Germinal center (tissue), 1 donor: ENCODE data around the gene GPHN.
"Not testable (repeated sequence)": the region's sequence is repeated elsewhere in the genome, so short reads cannot be mapped to it uniquely, and the experiment has no call there.

Source experiments
- DNase-seq: peaks from one replicate; pipeline ENCODE4 v3.0.0; 2012; ENCODE audit warnings: mixed read lengths, low spot score

GPHN gene

DNA sequence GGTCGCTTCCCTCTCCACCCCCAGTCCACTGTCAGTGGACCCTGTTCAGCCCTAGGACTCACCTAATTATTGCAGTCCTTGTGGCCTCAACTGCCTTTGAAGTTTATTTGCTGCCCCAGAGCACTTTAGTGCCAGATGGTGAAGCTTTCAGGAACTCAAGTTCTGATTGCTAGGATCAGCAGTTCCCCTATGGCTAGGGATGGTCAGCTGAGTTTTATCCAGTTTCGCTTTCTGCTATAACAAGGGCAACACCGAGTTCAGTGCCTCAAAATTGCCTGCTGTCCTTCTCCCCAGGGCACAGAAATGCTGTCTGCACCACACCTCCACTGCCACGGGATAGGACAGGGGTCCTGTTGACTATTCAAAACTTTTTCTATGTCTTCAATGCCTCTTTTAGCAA is 295.0 kb downstream of the GPHN start:
- no peak for DNase-seq

DNA sequence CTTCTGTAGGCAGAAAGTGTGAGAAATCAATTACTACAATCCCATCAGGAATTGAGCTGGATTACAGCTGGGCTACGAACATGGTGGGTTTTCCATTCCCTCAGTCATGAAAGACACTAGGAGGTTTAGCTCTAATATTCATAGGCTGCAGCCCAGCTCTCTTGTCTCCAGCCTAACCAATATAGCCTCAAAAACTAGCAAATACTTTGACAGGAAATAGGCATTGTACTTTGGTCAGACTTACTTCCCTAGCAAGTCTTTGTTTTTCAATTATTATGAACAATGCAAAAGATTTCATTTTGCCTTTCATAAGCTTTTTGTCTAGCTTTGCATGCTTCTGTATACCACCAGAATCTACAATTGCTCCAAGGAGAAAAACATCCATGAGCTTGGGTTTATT is 296.2 kb downstream of the GPHN start:
- DNase-seq, result no peak

DNA sequence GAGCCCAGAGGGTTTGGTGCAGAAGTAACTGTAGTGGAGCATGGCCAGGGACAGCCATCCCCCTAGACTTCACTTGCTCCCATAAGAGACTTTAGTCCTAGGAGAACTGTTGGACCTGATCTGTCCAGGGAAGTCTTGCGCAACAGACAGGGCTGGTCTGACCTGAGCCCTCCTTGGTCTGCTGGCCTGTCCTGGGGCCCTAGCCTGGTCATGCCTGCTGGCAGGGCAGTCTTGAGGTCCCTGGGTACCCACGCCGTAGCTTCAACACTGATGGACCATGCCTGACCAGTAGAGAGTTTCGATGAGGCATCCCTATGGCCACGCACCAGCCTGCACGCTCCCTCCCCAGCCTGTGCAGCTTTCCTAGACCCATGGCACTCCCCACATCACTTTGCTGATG is 305.7 kb downstream of the GPHN start:
- DNase-seq, result no peak

DNA sequence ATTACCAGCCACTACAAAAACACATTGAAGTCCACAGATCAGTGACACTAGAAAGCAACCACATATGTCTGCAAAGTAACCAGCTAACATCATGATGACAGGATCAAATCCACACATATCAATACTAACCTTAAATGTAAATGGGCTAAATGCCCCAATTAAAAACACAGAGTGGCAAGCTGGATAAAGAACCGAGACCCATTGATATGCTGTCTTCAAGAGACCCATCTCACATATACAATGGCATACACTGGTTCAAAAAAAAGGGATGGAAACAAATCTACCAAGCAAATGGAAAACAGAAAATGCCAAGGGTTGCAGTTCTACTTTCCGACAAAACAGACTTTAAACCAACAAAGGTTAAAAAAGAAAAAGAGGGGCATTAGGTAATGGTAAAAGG is 307.7 kb downstream of the GPHN start:
- DNase-seq, result no peak

DNA sequence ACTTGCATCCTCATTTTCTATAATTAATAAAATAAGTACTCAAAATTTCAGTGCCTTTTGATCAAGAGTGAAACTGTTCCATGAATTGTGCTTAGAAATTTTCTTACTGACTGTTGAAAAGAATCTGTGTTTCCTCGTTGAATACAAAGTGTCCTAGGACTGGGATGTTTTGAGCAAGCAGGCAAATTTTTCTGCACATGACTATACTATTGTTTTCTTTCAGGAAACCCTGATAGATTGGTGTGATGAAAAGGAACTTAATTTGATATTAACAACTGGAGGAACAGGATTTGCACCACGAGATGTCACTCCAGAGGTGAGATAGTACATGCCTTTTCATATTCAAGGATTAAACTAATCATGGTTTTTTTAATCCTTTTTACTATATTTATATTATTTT is 316.3 kb downstream of the GPHN start:
- no peak for DNase-seq

DNA sequence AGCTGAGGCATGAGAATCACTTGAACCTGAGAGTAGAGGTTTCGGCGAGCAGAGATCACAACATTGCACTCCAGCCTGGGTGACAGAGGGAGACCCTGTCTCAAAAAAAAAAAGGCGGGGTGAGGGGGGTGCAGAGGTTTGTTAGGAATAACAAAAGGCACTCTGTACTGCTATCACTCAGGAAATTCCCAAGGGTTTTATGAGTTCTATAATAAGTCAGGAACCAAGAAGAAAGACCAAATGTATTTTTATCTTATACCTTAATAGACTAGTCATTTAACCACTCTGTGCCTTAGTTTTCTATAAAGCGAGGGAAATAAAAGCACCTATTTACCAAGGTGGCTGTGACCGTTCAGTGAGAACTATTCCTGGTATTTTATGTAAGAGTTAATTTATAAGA is 319.2 kb downstream of the GPHN start:
- no peak for DNase-seq

DNA sequence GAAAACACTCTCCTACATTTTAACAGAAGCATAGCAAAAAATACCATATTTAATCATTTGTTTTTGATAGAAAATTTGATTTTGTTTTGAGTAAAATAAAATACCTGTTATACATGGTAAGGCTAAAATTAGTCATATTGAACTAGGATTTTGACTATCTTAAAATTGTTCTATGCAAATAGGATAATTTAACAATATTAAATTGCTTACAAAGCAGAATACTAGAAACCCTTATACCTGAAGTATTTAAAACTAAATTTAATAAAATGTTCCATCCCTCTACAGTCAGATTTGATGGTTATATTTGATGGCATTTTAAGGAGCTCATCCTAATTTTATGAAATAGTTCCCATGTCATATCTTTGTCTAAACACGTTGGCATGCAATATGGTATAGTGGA is 323.2 kb downstream of the GPHN start:
- no peak for DNase-seq

DNA sequence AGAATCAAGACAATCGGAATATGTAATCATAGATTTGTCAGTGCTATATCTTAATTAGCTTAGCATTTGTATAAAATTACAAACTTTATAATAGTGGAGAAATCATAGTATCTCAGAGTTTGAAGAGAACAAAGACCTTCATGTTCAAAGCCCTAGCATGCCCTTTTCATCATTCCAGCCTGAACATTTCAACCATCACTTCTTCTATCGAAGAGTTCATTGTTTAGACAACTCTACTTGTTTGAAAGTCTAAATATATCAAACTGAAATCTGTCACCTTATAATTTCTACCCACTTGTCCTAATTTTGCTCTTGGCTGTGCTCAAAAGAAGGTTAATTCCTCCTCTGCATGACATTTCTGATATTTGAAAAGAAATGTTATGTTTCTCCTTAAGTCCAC is 325.9 kb downstream of the GPHN start:
- no peak for DNase-seq

DNA sequence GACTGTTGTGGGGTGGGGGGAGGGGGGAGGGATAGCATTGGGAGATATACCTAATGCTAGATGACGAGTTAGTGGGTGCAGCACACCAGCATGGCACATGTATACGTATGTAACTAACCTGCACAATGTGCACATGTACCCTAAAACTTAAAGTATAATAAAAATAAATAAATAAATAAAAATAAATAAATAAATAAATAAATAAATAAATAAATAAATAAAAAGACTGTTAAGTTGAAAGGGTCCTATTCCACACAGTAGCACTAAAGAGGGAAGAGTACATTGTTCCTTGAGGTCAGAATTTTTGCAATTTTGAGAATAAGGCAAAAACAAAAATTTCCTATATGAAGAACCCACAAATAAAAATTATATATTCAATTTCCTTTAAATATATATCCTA is 329.5 kb downstream of the GPHN start:
- not testable (repeated sequence) for DNase-seq

DNA sequence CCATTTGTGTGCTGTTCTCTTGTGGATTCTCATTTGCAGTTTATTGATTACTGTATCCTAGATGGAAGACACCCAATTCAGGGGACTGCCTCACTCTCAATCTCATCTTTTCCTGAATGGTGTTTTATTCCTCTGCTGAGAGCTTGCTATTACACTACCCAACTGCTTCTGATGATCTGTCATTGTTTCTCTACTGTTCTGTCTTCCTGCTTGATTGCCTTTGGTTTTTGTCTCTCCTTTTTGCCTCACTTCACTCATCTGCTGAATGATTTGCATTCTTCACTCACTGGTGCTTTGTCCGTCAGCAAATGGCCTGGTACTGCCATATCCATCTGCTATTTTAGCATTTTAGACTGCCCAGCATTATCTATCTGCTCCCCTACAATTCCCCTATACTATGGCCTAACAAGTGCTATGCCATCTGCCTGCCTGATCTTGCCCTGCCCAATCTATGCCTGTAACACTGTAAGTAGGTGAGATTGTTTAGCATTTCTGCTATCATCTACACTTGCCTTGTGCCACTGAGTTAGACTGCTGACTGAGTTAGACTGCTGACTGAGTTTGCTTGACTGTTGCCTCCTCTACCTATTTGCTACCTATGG is 335.1 kb downstream of the GPHN start:
- no peak for DNase-seq

DNA sequence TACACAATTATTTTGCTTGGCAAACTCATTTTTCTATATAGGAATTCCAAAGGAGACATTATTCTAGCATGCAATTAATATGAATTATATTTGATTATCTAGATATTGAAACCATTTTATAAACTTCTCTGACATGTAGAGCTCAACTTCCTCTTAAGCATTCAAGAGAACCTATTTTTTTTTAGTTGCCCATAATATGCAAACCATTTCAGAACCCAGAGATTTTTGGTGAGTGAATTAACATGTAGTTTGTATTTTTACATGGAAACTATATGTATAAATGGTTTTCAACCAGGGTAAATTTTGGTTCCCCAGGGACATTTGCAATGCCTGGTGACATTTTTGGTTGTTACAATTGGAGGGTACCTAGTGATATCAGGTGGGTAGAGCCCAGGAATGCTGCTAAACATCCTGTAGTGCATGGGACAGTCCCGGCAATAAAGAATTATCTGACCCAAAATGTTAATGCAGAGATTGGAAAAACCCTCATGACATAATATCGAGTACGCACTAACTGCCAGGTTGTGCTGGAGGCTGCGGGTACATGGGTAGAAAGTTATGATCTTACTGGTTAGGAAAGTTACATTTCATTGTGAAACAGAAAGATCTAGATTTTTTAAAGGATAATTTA is 342.4 kb downstream of the GPHN start:
- no peak for DNase-seq

DNA sequence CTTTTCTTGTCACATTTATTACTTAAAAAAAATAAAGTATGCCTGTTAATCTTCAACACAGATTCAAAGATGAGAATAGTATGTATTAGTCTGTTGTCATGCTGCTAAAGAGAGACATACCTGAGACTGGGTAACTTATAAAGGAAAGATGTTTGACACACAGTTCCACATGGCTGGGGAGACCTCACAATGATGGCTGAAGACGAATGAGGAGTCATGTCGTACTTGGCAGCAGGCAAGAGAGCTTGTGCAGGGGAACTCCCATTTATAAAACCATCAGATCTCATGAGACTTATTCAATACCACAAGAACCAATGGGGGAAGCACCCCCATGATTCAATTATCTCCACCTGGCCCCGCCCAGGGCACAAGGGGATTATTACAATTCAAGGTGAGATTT is 345.4 kb downstream of the GPHN start:
- no peak for DNase-seq

DNA sequence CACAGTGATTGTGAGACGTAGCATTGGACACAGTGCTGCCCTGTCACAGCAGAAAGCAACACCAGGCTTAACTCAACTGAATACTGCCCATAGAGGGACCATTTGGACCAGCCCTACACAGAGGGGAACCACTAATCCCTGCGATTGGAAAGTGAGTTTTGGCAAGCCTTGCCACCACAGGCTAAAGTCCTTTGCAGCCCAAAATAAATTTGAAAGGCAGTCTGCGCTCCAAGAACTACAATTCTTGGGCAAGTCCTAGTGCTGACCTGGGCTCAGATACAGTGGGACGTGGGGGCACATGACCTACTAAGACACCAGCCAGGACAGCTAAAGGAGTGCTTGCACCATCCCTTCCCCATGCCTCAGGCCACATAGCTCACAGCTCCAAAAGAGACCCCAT is 349.9 kb downstream of the GPHN start:
- DNase-seq, result no peak

DNA sequence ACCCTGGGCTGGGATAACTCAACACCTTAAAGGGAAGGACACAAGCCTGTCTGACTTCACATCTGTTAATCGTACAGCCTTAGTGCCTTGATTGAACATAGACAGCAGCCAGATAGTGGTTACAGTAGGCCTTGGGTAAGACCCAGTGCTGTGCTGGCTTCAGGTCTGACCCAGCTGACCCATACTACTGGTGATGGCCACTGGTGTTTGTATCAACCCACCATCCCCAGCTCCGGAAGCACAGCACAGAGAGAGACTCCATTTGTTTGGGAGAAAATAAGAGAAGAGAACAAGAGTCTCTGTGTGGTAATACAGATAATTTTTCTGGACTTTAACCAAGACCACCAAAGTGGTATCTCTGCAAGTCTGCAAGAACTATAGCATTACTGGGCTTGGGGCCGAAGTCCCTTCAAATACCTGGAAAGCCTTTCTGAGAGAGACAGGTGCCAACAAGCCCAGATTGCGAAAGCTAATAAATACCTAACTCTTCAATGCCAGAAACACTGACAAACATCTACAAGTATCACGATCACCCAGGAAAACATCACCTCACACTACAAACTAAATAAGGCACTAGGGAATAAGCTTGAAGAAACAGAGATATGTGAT is 351.2 kb downstream of the GPHN start:
- no peak for DNase-seq

DNA sequence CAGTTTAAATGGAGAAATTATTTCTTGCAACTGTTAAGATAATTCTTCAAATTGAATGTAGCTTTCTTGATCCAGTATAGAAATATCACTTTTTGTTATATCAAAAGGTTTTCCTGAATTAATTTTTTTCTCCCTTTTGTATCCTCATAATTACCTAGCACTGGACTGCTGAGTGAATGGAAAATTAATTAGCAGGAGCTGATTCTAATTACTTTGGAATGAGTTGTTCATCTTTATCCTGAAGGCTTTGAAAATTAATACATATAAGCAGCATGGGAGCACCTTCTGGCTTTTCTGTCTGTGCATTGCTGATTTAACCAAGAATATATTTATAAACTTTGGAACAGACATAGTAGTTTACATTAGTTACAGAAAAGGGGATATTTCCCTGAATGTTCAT is 373.6 kb downstream of the GPHN start:
- no peak for DNase-seq

DNA sequence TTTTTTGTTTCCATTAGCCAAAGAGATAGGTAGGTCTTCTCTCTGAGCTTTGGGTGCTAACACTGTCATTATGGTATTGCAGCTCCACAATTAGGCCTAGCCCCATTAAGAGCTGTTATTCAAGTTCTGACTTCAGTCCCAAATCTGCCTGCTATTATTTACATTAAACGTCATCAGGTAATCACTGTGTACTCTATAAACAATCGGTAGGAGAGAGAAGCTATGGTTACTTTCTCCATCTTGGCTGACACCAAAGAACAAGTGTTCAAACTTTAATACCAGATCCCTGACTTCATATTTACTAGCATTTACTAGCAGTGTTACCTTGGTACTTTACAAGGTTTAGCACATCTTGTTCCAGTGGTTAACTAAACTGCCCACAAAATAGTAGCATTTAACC is 376.2 kb downstream of the GPHN start:
- no peak for DNase-seq

DNA sequence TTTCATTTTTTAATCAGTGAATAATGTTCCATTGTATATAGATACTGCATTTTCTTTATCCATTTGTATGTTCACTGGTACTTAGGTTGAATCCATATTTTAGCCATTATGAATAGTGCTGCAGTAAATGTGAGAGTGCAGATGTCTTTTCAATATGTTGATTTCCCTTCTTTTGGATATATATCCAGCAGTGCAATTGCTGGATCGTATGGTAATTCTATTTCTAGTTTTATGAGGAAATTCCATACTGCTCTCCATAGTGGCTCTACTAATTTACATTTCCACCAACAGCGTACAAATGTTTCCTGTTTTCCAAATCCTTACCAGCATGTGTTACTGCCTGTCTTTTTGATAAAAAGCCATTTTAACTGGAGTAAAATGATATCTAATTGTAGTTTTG is 392.8 kb downstream of the GPHN start:
- DNase-seq, result no peak

DNA sequence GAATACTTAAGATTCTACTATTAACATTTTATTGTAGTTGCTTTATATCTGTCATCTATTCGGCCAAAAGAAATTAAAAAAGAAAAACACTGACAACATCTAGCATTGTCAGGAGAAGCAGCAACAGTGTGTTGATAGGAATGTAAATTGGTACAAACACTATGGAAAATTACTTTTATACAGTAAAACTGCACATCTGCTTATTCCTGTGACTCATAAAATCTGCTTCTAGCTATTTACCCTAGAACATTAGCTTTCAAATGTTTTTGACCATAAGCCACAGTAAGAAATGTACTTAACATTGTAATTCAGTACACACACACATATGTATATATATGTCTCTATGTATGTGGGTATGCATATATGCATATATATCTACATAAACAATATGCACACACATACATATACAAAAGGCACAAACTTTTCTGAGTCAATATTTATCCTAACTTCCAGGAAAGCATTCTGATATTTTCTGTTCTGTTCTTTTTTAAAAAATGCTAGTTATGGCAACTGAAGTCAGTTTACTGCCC is 402.4 kb downstream of the GPHN start:
- no peak for DNase-seq

DNA sequence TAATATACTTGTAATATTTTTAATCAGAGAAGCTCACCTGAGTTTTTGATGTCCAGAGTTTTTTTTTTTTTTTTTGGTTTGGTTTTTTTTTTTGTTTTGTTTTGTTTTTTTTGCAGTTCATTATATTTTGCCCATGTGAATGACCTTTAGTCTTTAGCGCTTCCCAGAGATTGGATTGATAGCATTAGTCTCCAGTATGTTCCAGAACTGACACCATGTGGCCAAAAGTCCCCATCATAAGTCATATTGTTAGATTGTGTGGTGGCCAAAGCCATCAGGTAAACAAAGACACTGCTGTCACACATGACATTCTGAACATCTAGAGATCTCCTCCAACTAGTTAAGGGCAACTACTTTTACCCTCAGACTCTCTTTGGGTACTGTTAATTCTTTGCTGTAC is 408.5 kb downstream of the GPHN start:
- no peak for DNase-seq

DNA sequence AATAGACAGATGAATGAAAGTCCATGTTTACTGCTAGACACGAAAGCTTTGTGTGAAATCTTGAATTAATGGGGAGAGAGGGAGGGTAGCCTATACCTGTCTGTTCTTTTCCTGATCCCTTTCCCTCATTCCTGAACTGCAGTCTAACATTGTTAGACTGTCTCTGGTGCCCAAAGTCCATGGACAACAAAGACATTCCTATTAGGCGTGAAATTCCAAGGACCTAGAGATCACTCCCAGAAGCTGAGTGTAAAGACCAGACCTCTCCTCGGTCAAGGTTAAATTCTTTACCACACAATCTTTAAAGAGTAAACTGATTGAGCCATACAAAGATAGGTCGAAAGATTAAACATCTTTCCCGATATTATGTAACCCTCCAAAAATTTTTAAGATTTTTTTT is 410.6 kb downstream of the GPHN start:
- no peak for DNase-seq

DNA sequence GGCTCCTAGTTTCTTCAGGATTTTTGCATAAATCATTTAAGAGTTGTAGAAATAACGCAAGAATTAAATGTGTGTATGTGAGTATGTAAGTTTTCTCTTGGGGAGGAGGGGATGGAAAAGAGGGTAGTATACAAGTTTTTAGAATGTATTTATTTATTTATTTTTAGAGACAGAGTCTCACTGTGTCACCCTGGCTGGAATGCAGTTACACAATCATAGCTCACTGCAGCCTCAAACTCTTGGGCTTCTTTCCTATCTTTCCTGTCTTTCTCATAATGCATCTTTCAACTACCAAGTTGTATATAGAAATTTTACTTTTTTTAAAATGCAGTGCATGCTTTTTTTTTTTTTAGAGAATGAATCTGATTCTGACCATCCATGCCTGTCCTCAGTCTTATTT is 412.2 kb downstream of the GPHN start:
- DNase-seq, result no peak

DNA sequence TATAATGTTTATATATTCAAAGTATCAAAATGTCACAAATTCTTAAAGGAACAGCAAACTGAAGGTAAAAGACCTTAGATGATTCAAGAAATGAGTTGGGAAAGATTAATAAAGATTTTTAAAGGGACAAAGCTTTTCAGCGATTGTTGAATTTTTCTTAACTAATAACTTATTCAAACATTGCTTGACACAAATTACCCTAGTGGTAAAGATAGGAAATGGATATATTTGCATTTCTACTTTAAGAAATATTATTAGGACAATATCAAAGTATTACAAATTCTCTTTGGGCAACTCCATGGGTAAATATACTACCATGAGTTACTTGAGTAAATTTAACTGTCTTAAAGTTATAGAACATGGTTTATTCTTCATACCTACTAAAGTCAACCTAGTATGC is 415.3 kb downstream of the GPHN start:
- DNase-seq, result no peak

DNA sequence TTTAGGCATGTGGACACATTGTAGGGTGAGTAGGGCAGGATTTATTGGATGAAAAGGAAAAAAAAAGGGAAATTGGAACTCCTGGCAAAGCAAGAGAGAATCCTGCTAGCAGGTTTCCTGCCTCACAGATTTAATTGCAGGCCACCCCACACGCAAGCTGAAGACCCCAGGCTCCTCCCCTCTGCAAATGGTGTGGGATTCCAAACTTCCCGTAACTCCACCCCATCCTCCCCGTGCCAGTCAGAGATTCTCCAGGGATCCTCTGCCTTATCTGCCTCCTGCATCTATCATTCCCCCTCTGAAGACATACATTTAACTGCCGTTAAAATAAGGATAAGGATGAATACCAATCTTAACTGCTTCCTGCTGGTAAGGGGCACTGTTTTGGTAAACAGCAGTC is 431.5 kb downstream of the GPHN start:
- no peak for DNase-seq

DNA sequence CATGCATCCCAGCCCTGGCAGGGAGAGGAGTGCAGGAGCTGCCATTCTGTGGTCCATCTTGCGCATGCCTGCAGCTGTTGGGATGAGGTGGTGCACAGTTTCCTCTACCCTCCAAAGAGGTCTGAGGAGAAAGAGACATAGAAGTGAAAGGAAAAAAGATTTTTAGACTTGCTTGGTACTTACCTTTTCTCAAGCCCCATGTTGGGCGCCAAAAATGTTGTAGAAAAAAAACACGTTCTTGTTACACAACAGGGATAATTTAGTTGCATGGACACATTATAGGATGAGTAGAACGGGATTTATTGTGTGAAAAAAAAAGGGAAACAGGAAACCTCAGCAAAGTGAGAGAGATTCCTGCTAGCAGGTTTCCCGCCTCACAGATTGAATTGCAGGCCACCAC is 436.9 kb downstream of the GPHN start:
- DNase-seq, result no peak
